SW480 (cell line): ENCODE results near the gene ZNF691.
"Not testable (repeated sequence)": the region's sequence is repeated elsewhere in the genome, so short reads cannot be mapped to it uniquely, and the experiment has no call there.

Experiments used
- DNase-seq: peaks from one replicate; pipeline ENCODE4 v3.0.0-alpha.2; 2016; ENCODE audit warnings: low spot score

Gene ZNF691, protein sequence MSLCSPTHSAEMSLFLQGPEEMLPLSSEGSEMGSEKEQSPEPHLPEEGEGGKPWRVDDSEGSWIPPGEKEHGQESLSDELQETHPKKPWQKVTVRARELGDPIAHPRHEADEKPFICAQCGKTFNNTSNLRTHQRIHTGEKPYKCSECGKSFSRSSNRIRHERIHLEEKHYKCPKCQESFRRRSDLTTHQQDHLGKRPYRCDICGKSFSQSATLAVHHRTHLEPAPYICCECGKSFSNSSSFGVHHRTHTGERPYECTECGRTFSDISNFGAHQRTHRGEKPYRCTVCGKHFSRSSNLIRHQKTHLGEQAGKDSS

DNA sequence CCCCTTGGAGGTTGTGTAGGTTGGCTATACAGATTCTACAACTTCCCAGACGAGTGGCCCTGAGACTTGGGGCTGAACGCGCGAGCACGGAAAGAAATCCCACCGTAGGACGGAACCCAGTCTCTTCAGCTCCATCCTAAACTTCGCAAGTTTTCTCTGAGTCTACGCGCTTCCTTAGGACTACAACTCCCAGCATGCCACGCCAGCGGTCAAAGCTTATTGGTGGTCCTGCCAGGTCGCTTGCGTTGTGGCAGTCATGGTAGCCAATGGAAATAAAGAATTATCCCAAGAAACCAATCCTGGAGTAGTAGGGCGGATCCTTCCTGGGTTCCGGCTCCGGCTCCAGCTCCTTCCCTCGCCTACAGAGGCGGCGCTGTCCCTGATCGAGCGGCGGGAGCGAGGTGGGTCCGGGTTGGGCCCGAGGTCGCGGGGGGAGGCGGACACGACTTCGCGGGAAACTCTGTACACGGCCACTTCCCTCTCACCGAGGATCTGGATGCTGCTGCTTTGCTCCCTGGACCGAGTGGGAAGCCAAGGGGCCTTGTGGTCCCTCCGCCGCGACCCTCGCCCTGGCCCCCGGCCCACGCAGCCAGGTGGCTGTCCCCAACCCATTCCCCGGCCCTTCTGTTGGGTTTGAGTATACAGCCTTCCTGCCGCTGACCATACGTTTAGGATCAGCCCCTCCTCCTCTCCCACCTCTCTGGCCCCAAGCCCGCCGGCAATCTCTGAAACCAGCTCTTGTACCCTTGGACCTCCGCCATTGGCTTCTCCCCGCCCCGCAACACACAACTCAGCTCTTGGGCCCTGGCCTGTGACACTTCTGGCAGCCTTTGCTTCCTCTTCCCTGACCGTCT is at the start of gene ZNF691:
Gene ZNF691 (plus strand): TSS at position 357 of the 854 bp plus-strand sequence. CDS start 3,046 bp downstream, outside the sequence.
- peak; percentile 96 for DNase-seq

GRCh38 chr1:42797414-42797813 is 49.0 kb upstream of the ZNF691 start:
- no peak for DNase-seq

- DNase-seq, result no peak
Measured at GRCh38 chr1:42797979-42798378, 48.4 kb upstream of the ZNF691 start.

GRCh38 chr1:42801832-42802473 is 44.5 kb upstream of the ZNF691 start:
- DNase-seq, result no peak

DNA sequence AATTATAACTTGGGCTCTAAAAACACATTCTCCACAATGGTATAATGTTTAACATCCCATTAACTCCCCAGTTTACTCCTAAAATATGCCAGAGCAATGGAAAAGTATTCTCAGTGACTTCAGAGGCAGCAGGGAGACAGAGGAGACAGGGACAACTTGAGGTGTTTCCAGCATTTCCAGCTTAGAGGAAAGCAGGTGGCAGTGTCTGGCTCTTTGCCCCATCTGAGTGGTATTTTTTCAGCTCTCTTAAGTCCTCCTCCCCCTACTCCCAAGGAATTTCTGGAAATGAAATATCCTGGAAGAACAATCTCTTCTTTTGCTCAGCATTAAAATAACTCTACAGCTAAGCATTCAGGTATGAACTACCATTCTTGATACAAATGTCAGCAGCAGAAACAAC is 40.2 kb upstream of the ZNF691 start:
- no peak for DNase-seq

- no peak for DNase-seq
Measured at GRCh38 chr1:42806593-42806992, 39.8 kb upstream of the ZNF691 start.

DNA sequence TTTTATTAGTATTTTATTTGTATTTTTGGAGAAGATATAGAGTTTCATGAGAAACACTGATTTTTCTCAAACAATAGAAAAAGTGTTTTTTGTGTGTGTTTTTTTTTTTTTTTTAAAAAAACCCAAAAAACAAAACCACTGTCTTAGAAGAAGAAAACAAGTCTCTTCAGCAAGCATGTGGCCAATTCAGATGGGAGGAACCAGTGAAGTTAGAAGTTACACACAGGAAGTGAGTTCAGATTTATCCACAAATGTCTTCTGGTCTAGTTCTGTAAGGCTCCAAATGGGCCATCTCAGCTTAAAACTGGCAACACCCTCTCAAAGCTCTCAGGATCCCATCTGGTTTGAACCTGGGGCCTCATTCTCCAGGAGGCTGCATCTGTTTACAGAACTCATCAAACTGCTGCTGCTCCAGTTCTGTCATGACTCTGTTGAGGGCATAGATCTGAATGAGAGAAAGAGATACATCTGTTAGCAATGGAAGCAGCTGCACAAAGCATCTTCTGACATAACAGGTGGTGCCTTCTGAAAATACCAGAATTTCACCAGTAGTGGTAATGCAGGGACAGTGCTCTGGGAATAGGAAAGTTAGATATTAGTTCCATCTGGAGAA is 39.3 kb upstream of the ZNF691 start:
- no peak for DNase-seq

DNA sequence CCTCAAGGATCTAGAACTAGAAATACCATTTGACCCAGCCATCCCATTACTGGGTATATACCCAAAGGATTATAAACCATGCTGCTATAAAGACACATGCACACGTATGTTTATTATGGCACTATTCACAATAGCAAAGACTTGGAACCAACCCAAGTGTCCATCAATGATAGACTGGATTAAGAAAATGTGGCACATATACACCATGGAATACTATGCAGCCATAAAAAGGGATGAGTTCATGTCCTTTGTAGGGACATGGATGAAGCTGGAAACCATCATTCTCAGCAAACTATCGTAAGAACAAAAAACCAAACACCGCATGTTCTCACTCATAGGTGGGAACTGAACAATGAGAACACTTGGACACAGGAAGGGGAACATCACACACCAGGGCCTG is 31.6 kb upstream of the ZNF691 start:
- DNase-seq, result not testable (repeated sequence)

DNA sequence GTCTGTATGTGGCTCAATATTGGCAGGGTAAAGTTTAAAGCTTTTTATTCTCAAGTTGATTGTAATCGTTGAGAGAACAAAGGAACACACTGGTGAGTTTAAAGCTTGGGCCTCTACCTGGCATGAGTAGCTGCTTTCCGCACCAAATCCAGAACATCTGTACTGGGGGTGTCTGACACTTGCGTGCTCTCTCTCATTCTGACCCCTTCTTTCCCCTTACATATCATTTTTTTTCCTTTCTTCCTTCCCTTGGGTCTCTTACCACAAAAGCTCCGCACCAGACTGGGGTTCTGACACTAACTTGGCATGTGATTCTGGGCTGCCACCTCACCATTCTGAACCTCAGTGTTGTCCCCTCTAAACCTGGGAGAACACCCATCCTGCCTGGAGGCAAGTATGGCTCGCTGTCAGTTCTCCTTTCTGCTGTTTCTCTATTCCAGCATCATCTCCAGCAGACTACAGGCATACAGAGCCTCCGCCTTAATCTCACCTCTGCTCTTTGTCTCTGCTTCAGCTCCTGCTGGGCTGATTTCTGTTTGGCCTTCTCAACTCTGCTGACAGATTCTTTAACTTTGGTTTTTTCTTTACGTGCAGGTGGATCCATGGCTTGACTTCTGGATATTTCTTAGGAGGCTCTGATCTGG is 30.4 kb upstream of the ZNF691 start:
- peak; percentile 10 for DNase-seq

- peak; percentile 83 for DNase-seq
Measured at GRCh38 chr1:42816585-42817439, 29.6 kb upstream of the ZNF691 start, which contains the start of the genes ERMAP and SVBP. Gene ERMAP (plus strand): TSS chr1:42817122. CDS start chr1:42830449, 13,327 bp downstream. Gene SVBP (minus strand): TSS chr1:42817397. CDS start chr1:42816544, 853 bp downstream.

GRCh38 chr1:42817440-42817767 is 29.0 kb upstream of the ZNF691 start:
- DNase-seq, result no peak

DNA sequence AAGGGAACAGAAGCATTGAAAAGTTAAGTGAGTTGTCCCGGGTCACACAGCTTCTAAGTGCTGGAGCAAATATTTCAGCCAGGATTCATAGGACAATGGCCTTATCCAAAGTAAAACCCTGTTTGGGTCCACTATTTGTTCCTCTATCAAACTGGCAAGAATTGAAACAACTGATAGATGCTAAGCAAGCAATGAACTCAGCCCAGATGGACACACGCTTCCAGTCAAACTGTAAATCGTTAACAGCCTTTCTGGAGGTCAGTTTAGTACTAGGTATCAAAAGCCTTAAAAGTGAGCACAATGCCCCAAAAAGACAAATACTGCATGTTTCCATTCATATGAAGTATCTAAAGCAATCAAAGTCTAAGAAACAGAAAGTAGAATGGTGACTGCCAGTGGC is 28.4 kb upstream of the ZNF691 start:
- DNase-seq, result no peak

DNA sequence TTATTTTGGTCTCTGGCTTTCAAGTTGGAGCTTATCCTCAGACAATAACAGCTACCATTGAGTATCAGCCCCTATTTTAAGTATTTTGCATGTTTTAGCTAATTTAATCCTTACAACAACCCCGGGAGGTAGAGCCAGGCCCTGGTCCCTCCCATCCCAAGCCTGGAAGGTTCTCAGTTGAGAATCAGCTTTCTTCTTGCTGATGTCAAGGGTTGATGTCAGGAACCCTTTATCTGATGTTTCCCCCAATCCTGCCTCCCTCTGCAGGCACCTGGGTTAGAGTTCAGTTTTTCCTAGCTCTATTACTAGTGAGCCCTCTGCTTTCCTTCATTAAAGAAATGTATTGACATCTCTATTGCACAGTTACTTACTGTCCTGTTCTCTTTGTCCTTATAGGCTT is 25.6 kb upstream of the ZNF691 start:
- no peak for DNase-seq

DNA sequence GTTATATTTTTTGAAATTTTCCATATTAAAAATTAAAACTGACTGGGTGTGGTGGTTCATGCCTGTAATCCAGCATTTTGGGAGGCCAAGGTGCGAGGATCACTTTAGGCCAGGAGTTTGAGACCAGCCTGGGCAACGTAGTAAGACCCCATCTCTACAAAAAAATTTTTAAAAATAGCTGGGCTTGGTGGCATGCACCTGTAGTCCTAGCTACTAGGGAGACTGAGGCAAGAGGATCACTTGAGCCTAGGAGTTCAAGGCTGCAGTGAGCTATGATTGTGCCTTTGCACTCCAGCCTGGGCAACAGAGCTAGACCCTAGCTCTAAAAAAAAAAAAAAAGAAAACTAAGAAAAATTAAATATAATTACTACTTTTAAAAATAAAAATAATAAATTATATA is 24.7 kb upstream of the ZNF691 start:
- no peak for DNase-seq

GRCh38 chr1:42822800-42823392 is 23.5 kb upstream of the ZNF691 start:
- no peak for DNase-seq

- no peak for DNase-seq
Measured at GRCh38 chr1:42824481-42825035, 21.9 kb upstream of the ZNF691 start.

DNA sequence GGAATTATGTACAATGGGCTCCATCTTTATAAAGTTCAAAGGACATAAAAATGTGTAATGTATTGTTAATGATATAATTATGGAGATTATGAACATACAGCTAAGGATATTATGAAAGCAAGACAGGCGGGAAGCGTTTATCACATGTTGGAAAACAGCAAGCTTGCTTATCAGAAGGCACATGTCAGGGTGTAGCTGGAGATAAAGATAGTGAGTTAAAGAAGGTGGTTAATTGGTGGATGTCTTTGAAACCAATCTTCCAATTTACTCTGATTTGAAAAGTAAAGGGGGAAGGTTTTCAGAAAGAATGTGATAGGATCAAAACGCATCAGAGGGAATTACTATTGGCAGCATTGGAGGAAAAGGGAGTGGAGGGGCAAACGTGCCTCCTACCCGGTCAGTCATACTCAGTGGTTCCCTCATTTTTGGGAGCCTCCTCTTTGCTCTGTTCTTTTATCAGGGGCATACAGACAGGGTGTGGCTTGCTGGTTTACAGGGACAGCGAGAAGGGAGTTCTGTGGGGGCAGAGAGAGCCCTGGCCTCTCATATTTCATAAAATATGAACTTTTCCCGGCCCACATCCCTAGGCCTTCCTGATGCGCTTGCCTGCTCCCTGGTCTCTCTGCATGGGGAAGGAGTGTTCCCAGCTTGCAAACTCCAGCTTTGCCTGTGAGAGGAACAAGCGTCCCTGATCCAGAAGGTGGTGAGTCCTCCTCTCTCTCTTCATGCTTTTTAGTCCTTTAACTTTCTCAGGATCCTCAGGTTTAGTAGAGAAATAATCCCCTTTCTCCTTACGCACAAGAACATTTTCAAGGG is 21.2 kb upstream of the ZNF691 start:
- no peak for DNase-seq

- DNase-seq, result no peak
Measured at GRCh38 chr1:42830631-42831030, 15.8 kb upstream of the ZNF691 start.

- no peak for DNase-seq
Measured at GRCh38 chr1:42831273-42831672, 15.1 kb upstream of the ZNF691 start.
